Adrenal gland (tissue), 12 donors: ENCODE measurements around the gene CMTM5. TPM values are rescaled to one million over a fixed set of nuclear protein-coding genes. Genes with fewer than 3 reads are reported as not detected.
"Not testable (repeated sequence)": the region's sequence is repeated elsewhere in the genome, so short reads cannot be mapped to it uniquely, and the experiment has no call there.

Experiments used
- DNase-seq, 7 donors: peaks; one replicate each; pipeline ENCODE4 v3.0.0-alpha.2; 2019 to 2020
- H3K27ac ChIP-seq, 5 donors: fragments of 200-600 bp; sonication (generic) in 4 of 5; 1 replicate in 3 of 5; 2 replicates in 2 of 5; pipeline versions ENCODE4 v1.5.1 to v1.8.0; 2016 to 2020; ENCODE audit warnings: mild to moderate bottlenecking in 1 of 5
- H3K27me3 ChIP-seq: fragments of 200-600 bp; 2 replicates; pipeline ENCODE4 v1.8.0; 2021
- H3K36me3 ChIP-seq, 2 donors: fragments of 200-600 bp; replicated peaks in 1 of 2; 1 replicate in 1 of 2; 2 replicates in 1 of 2; pipeline versions ENCODE4 v1.5.1 to v1.8.0; 2018 to 2022
- H3K4me1 ChIP-seq, 2 donors: fragments of 200-600 bp; replicated peaks in 1 of 2; 1 replicate in 1 of 2; 2 replicates in 1 of 2; pipeline versions ENCODE4 v1.5.1 to v1.8.0; 2018 to 2021
- H3K4me3 ChIP-seq, 4 donors: fragments of 200-600 bp; sonication (generic) in 3 of 4; one replicate each; pipeline ENCODE4 v1.5.1; 2016 to 2018
- H3K9me3 ChIP-seq, 3 donors: fragments of 200-600 bp; sonication (generic) in 1 of 3; replicated peaks in 1 of 3; 1 replicate in 2 of 3; 2 replicates in 1 of 3; pipeline versions ENCODE4 v1.5.1 to v1.8.0; 2016 to 2021
- CTCF ChIP-seq, 6 experiments: fragments of 450-650 bp in 4 of 6; fragments of 200-600 bp in 2 of 6; sonication (generic) in 1 of 6; IDR thresholded peaks; 1 replicate in 5 of 6; 2 replicates in 1 of 6; pipeline versions ENCODE4 v1.5.1 to v1.8.0; 2016 to 2021; ENCODE audit warnings: antibody characterized with exemption in 6 of 6, mild to moderate bottlenecking in 2 of 6, moderate library complexity in 1 of 6
- POLR2A ChIP-seq, 2 donors: fragments of 450-650 bp; IDR thresholded peaks; one replicate each; pipeline ENCODE4 v1.6.1; 2017; ENCODE audit warnings: antibody characterized with exemption in 2 of 2, mild to moderate bottlenecking in 2 of 2, moderate library complexity in 1 of 2
- WGBS, 4 donors: extraction: QIAGEN DNeasy Blood & Tissue Kit in 2 of 4; methylation state at CpG; one replicate each; pipeline versions ENCODE4 v1.1.5 to v1.1.7; 2013 to 2017; 5-methylcytosine and 5-hydroxymethylcytosine counted together
- intact Hi-C, 2 donors: fragments of 100-400 bp; cut with DNase I; formaldehyde crosslinking; loops; one replicate each; pipeline versions ENCODE4 v1.14.1 to v1.15.0; 2022 to 2023
- polyA plus RNA-seq, 3 donors: library from polyadenylated mRNA; stranded (reverse); fragments of 200-250 nt in 2 of 3; fragments of 350-450 nt in 1 of 3; fragmentation: Illumina TruSeq in 1 of 3; extraction: RNeasy Lipid Tissue Mini Kit (QIAGEN cat#74804) in 1 of 3; gene quantifications; one replicate each; pipeline ENCODE4 v1.2.3, GENCODE V29; 2013 to 2014
- total RNA-seq, 9 donors: library from RNA; depleted of rRNA in 4 of 9; stranded (reverse); fragments of >200 nt in 4 of 9; fragments of 120-200 nt in 1 of 9; fragmentation: NEBNext Ultra II Directional in 1 of 9; extraction: Animal tissue kit (Norgen Biotek cat#: 25700) in 1 of 9; gene quantifications; one replicate each; pipeline versions ENCODE4 v1.1.0 to v1.2.4, GENCODE V29; 2013 to 2023
- donor health status: healthy with polysubstance abuse.
- donor health status: Bipolar disorder and iron deficiency.
- donor health status: DM: yes; HTN: yes; CAD: no.
- donor health status: DM: no; HTN: no; CAD: no.
- donor health status: DM: no; HTN: no; CAD: no.
- donor health status: DM: yes; HTN: yes; CAD: no.

Gene CMTM5
- total and polyA plus RNA-seq, 12 donors: 0.34 to 2.6 (median 0.89) TPM; not detected in 5

DNA sequence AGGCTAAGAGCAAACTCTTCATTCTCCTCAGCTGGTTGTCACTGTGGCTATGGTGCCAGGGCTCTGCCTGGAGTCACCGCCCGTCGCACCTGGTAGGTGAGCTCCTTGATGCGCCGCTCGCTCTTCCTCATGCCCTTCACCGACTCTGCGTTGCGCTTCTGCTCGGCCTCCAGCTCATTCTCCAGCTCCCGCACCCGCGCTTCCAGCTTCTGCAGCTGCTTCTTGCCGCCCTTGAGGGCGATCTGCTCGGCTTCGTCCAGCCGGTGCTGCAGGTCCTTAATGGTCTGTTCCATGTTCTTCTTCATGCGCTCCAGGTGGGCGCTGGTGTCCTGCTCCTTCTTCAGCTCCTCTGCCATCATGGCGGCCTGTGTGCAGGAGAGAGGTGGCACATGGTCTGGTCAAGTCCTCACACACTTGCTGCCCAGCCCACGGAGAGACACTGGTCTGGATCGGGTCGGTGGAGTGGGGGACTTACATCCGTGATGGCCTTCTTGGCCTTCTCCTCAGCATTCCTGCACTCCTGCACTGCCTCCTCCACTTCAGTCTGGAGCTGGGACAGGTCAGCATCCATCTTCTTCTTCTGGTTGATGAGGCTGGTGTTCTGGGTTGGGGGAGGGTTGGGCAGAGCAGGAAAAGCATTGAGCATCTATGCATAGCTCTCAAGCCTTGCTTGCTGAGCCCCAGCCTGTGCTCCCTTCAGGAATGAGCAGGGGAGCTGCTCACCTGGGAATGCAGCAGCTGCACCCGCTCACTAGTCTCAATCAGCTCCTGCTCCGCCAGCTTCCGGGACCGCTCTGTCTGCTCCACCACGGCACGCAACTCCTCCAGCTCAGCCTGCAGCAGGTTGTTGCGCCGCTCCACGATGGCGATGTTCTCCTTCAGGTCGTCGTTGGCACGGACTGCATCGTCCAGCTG is 38.3 kb downstream of the CMTM5 start:
- intact Hi-C loops: no loop called here
- Histone ChIP-seq H3K36me3 (no peaks in the 10 kb centered on the region), H3K27ac (no peak overlapping the region), H3K27me3 (no peaks in the 10 kb centered on the region), H3K4me3 (no peak overlapping the region), H3K9me3 (no peaks in the 10 kb centered on the region), H3K4me1 (no peaks in the 10 kb centered on the region)
- no peak for DNase-seq
- 89 to 95% (median 93%) methylated on average over 27 to 39 of the region's 39 CpGs for WGBS, 4 donors
- no peak for TF ChIP-seq CTCF (IDR thresholded peaks at IDR 0.05)
- TF ChIP-seq POLR2A (IDR thresholded peaks at IDR 0.05): no peak

DNA sequence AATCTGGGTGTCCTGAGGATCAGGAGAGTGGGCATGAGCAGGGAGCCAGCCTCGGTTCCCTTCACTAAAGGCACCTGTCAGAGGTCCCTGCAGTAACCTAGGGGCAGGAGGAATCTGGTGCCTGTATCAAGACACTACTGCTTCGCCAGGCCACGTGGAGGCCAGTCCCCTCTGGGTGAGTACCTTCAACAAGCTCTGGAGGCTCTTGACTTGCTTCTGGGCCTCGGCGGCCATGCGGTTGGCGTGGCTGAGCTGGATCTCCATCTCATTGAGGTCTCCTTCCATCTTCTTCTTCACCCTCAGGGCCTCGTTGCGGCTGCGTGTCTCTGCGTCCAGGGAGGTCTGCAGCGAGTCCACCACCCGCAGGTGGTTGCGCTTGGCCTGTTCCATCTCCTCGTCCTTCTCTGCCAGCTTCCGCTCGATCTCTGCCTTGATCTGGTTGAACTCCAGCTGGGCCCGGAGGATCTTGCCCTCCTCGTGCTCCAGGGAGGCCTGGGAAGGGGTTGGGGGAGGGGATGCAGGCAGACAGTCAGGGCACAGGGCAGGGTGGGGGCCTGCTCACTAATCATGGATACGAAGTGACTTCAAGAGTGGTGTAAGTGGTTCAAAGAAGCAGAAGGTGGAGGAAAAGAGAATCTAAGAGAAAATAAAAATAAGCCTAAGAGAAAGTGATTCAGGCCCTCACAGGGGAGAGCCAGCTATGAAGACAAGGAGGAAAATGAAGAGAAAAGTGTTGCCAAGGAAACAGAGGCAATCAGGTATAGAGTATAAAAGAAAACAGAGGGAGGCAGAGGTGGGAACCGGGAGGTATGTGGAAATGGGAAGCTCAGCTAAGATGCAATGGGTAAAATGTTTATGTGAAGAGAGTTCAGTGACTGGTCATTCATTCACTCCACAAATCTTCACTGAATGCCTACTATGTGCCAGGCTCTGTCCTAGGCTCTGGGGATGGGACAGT is 39.3 kb downstream of the CMTM5 start:
- intact Hi-C loops: no loop called here
- Histone ChIP-seq H3K27ac (no peak overlapping the region), H3K9me3 (no peaks in the 10 kb centered on the region), H3K27me3 (no peaks in the 10 kb centered on the region), H3K4me3 (no peak overlapping the region), H3K36me3 (no peaks in the 10 kb centered on the region), H3K4me1 (no peaks in the 10 kb centered on the region)
- DNase-seq: no peak
- no peak for TF ChIP-seq POLR2A (IDR thresholded peaks at IDR 0.05)
- no peak for TF ChIP-seq CTCF (IDR thresholded peaks at IDR 0.05)
- WGBS, 4 donors: 79 to 89% (median 84%) methylated on average over 15 to 21 of the region's 21 CpGs

- Histone ChIP-seq H3K4me3 (no peak overlapping the region), H3K4me1 (no peaks in the 10 kb centered on the region), H3K27ac (no peak overlapping the region), H3K9me3 (no peaks in the 10 kb centered on the region), H3K27me3 (no peaks in the 10 kb centered on the region), H3K36me3 (no peaks in the 10 kb centered on the region)
- intact Hi-C loops: no loop called here
- 83 to 93% (median 85%) methylated on average over 10 to 11 of the region's 11 CpGs for WGBS, 4 donors
- no peak for TF ChIP-seq POLR2A (IDR thresholded peaks at IDR 0.05)
- no peak for TF ChIP-seq CTCF (IDR thresholded peaks at IDR 0.05)
- no peak for DNase-seq
These were observed 40.0 kb downstream of the CMTM5 start for GRCh38 chr14:23416801-23417200.

GRCh38 chr14:23417269-23417668 is 40.4 kb downstream of the CMTM5 start:
- H3K36me3 ChIP-seq, intact Hi-C loops, H3K4me3 ChIP-seq, DNase-seq, H3K9me3 ChIP-seq, H3K4me1 ChIP-seq, H3K27ac ChIP-seq, H3K27me3 ChIP-seq: not testable (repeated sequence)
- 84 to 92% (median 89%) methylated on average over 11 to 12 of the region's 12 CpGs for WGBS, 4 donors
